ENCODE data around the gene NUP214. TPM values are rescaled to one million over a fixed set of nuclear protein-coding genes. Genes with fewer than 3 reads are reported as not detected.

NUP214 gene
- total RNA-seq, 1 donor = 16.4 TPM

DNA sequence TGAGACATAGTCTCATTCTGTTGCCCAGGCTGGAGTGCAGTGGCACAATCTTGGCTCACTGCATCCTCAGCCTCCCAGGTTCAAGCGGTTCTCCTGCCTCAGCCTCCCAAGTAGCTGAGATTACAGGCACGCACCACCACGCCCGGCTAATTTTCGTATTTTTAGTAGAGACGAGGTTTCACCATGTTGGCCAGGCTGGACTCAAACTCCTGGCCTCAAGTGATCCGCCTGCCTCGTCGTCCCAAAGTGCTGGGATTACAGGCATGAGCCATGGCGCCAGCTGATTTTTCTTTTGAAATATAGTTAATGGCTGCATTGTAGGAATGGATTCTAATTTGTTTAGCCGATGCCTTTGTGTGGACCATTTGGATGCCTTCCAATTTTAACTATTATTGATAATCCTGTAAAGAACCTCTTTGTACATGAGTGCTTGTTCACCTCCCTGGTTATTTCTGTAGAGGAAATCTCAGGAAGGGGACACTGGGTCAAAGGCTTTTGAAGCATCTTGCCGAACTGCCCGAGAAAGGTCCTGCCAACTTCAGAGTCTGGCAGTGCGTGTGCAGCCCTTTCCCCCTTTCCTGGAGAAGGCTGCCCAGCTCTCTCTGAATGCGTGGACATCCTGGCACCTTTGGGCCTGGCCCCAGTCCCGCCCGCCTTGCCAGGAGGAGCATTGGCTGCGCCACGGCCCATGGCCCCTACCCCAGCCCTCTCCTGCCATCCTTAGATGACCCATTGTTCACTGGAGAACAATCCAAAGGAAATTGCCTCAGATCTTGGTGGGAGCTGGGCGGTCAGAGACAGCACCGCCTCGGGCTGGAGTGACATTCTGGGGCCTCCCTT, 8.9 kb upstream of the NUP214 start:
- TF ChIP-seq, protein P1, sequence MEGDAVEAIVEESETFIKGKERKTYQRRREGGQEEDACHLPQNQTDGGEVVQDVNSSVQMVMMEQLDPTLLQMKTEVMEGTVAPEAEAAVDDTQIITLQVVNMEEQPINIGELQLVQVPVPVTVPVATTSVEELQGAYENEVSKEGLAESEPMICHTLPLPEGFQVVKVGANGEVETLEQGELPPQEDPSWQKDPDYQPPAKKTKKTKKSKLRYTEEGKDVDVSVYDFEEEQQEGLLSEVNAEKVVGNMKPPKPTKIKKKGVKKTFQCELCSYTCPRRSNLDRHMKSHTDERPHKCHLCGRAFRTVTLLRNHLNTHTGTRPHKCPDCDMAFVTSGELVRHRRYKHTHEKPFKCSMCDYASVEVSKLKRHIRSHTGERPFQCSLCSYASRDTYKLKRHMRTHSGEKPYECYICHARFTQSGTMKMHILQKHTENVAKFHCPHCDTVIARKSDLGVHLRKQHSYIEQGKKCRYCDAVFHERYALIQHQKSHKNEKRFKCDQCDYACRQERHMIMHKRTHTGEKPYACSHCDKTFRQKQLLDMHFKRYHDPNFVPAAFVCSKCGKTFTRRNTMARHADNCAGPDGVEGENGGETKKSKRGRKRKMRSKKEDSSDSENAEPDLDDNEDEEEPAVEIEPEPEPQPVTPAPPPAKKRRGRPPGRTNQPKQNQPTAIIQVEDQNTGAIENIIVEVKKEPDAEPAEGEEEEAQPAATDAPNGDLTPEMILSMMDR (IDR thresholded peaks at IDR 0.05; ENCODE audit: insufficient read depth, low read depth, low read length) = no peak
- no peak overlapping the region for H3K4me3 ChIP-seq (ENCODE audit: low read depth, low read length)
- no peak for DNase-seq (ENCODE audit: low read depth)

DNA sequence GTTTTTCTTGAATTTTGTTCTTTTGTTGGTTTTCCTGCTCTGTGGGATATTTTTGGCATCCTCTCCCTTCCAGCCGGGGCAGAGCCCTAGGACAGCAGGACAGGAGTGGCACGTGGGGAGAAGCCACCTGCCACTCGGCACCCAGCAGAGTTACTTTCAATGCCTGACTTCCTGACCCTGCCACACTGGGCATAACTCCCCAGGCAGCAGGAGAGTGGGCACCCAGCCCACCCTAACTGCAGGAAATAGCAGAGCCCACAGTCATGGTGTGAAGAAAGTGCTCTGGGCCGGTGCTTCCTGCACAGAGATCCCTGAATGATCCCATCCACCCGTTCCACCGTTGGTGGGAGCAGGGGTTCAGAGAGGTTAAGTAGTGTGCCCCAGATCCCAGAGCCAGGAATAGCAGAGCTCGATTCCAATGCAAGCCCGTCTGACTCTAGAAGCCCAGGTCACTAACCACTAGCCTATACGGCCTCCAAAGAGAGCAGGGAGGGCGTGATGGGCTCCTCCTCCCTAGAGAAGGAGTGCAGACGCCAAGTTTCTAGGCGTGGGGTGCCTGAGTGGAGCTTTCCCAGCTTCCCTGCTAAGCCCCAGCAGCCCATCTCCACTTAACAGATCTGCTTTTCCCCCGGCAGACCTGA, 8.1 kb upstream of the NUP214 start:
- DNase-seq (ENCODE audit: low read depth) = no peak
- no peak overlapping the region for H3K4me3 ChIP-seq (ENCODE audit: low read depth, low read length)
- TF ChIP-seq, protein P1 (IDR thresholded peaks at IDR 0.05; ENCODE audit: insufficient read depth, low read depth, low read length) = no peak

DNA sequence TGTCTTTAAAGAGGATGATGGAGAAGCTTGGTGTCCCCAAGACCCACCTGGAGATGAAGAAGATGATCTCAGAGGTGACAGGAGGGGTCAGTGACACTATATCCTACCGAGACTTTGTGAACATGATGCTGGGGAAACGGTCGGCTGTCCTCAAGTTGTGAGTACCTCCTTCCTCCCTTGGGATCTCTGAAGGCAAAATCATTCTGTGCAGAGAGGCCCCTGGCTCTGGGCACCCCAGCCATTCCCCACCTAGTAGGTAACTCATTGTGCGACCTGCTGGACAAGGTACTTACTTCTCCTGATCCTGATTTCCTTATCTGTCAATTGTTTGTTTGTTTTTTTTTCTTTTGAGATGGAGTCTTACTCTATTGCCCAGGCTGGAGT, 7.6 kb upstream of the NUP214 start:
- no peak for DNase-seq (ENCODE audit: low read depth)
- H3K4me3 ChIP-seq (ENCODE audit: low read depth, low read length) = no peak overlapping the region
- TF ChIP-seq, protein P1 (IDR thresholded peaks at IDR 0.05; ENCODE audit: insufficient read depth, low read depth, low read length) = no peak

DNA sequence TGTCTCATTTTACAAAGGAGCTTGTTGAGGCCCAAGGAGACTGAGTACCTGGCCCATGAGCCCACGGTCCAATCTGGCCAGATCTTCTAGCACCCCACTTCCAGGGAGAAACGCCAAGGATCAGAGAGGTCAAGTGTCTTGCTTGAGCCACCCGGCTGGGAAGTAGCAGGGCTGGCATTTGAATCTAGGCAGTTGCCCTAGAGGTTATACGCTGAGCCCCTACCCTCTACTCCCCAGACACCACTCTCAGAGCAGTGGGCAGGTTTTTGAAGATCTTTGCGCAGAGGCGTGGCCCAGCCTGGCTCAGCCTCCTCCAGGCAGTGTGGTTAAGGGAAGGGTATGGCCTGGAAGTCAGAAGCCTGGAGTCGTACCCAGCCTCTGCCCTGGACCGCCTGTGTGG, 5.8 kb upstream of the NUP214 start:
- no peak for DNase-seq (ENCODE audit: low read depth)
- no peak overlapping the region for H3K4me3 ChIP-seq (ENCODE audit: low read depth, low read length)
- TF ChIP-seq, protein P1 (IDR thresholded peaks at IDR 0.05; ENCODE audit: insufficient read depth, low read depth, low read length) = no peak

DNA sequence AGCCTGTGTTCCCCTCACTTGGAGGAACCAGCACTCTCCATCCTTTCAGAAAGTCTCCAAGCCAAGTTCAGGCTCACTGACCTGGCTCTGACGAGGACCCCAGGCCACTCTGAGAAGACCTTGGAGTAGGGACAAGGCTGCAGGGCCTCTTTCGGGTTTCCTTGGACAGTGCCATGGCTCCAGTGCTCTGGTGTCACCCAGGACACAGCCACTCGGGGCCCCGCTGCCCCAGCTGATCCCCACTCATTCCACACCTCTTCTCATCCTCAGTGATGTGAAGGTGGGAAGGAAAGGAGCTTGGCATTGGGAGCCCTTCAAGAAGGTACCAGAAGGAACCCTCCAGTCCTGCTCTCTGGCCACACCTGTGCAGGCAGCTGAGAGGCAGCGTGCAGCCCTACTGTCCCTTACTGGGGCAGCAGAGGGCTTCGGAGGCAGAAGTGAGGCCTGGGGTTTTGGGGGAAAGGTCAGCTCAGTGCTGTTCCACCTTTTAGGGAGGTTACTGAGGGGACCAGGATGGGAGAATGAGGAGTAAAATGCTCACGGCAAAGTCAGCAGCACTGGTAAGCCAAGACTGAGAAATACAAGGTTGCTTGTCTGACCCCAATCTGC, 4.7 kb upstream of the NUP214 start:
- DNase-seq (ENCODE audit: low read depth) = no peak
- H3K4me3 ChIP-seq (ENCODE audit: low read depth, low read length) = no peak overlapping the region
- TF ChIP-seq, protein P1 (IDR thresholded peaks at IDR 0.05; ENCODE audit: insufficient read depth, low read depth, low read length) = no peak

DNA sequence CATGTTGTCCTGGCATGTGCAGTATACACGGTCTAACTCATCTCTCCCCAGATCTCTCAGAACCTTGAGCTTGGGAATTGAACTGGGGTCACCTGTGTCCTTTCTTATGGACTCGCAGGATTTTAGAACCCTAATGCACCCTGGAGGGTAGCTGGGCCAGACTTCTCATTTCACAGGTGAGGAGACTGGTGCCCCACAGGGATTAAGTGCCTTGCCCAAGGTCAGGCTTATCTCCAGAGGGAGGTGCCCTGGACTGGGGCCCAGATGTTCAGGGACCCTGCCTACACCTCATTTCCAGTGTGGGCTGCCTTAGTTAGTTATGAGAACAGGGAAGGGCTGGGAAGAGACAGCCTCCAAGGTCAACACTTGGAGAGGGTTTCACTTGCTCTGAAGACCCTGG, 4.0 kb upstream of the NUP214 start:
- DNase-seq (ENCODE audit: low read depth) = no peak
- no peak overlapping the region for H3K4me3 ChIP-seq (ENCODE audit: low read depth, low read length)
- TF ChIP-seq, protein P1 (IDR thresholded peaks at IDR 0.05; ENCODE audit: insufficient read depth, low read depth, low read length) = no peak
